SU-DHL-6 (cell line): ENCODE results near the gene HYOU1.

Experiments
- H2AFZ ChIP-seq: fragments of 200-600 bp; sonication (generic); 2 replicates; pipeline ENCODE4 v1.6.1; 2014; ENCODE audit warnings: low read depth, mild to moderate bottlenecking, moderate library complexity, mixed read lengths, antibody characterized with exemption, low read length; ENCODE audit not compliant: severe bottlenecking
- H3F3A ChIP-seq: fragments of 200-600 bp; shearing (Covaris generic); 2 replicates; pipeline ENCODE4 v1.6.0; 2016; ENCODE audit warnings: antibody characterized with exemption, mild to moderate bottlenecking; ENCODE audit not compliant: insufficient read depth
- H3K27ac ChIP-seq: fragments of 200-600 bp; sonication (generic); 2 replicates; pipeline ENCODE4 v1.5.1; 2016; ENCODE audit warnings: low read depth, mild to moderate bottlenecking, low read length, moderate library complexity, mixed read lengths
- H3K27me3 ChIP-seq: fragments of 200-600 bp; sonication (generic), shearing (Covaris generic); 2 replicates; pipeline ENCODE4 v1.6.0; 2014; ENCODE audit warnings: mild to moderate bottlenecking, low read length
- H3K36me3 ChIP-seq: fragments of 200-600 bp; sonication (generic); 2 replicates; pipeline ENCODE4 v1.6.1; 2014; ENCODE audit warnings: mild to moderate bottlenecking, low read length, mixed read lengths
- H3K4me2 ChIP-seq: fragments of 300-600, 200-600 bp; shearing (Covaris generic), sonication (generic); 2 replicates; pipeline ENCODE4 v1.6.0; 2014; ENCODE audit warnings: low read length, low read depth, mild to moderate bottlenecking; ENCODE audit not compliant: poor library complexity, severe bottlenecking
- H3K4me3 ChIP-seq: fragments of 200-600 bp; sonication (generic); 2 replicates; pipeline ENCODE4 v1.5.1; 2014; ENCODE audit warnings: antibody characterized with exemption, low read length, mild to moderate bottlenecking, mixed read lengths; ENCODE audit not compliant: insufficient read depth, poor library complexity, severe bottlenecking
- H3K79me2 ChIP-seq: fragments of 200-600 bp; sonication (generic); 2 replicates; pipeline ENCODE4 v1.6.1; 2014; ENCODE audit warnings: mild to moderate bottlenecking, low read length, moderate library complexity; ENCODE audit not compliant: insufficient read depth
- H3K9ac ChIP-seq: fragments of 200-600 bp; sonication (generic); 2 replicates; pipeline ENCODE4 v1.7.0; 2014; ENCODE audit warnings: mild to moderate bottlenecking, low read length
- H3K9me2 ChIP-seq: fragments of 200-600 bp; sonication (generic); replicated peaks from 2 replicates; pipeline ENCODE4 v1.6.1; 2014; ENCODE audit warnings: low read length; ENCODE audit not compliant: insufficient read depth
- H3K9me3 ChIP-seq: fragments of 200-600 bp; sonication (generic); 2 replicates; pipeline ENCODE4 v1.6.1; 2014; ENCODE audit warnings: low read length, mixed read lengths; ENCODE audit not compliant: insufficient read depth
- H4K20me1 ChIP-seq: fragments of 200-600 bp; sonication (generic); 2 replicates; pipeline ENCODE4 v1.6.1; 2014; ENCODE audit warnings: low read depth, mild to moderate bottlenecking, antibody characterized with exemption, low read length, moderate library complexity, mixed read lengths
- EZH2phosphoT487 ChIP-seq: fragments of 200-600 bp; sonication (generic), shearing (Covaris generic); conservative IDR thresholded peaks from 2 replicates; pipeline ENCODE4 v1.6.1; 2018; ENCODE audit warnings: mild to moderate bottlenecking, antibody characterized with exemption, low read length, moderate library complexity, mixed read lengths
- TF ChIP-seq, protein P1 (sequence below): fragments of 200-600 bp; sonication (generic); IDR thresholded peaks from one replicate; pipeline ENCODE4 v1.5.1; 2017; ENCODE audit warnings: antibody characterized with exemption, mild to moderate bottlenecking, low read length, moderate library complexity; ENCODE audit not compliant: insufficient read depth, poor library complexity, severe bottlenecking

HYOU1 gene

DNA sequence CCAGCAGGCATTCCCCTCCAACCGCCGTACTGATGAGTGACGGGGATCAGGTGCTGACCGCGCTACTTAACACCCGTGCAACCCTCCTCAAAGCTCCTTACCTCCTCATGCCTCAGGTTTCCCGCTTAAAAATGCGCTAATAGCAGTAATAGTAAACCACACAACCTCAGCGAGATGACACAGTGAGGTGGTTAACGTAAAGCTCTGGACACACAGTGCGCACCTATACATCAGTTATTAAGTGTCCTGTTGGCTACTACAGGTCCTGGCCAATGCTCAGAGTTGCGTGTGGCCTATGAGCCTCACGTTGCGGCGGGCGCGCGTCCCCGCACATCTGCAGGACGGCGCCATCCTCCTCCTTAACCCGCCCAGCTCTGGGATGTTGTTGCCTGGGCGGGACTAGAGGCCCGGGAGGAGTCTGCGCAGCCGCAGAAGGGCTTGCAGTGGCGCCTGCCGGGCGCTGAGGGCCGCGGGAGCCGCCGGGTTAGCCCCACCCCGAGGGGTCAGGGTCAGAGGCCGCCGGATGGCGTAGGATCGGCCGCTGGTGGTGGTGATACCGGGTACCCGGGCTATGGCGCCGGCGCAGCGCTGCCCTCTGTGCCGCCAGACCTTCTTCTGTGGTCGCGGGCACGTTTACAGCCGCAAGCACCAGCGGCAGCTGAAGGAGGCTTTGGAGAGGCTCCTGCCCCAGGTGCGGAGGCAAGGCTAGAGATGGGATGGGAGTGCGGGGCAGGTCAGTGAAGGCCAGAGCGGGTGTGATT is 59.2 kb downstream of the HYOU1 start, which contains the start of gene CENATAC:
Gene CENATAC (plus strand): TSS at position 512 of the 761 bp plus-strand sequence. CDS start 60 bp downstream, at position 572.
- Histone ChIP-seq H4K20me1 (no peaks in the 10 kb centered on the region), H3F3A (no peaks in the 10 kb centered on the region), H3K79me2 (peaks cover 40% of the 10 kb centered on the region), H3K9me3 (no peaks in the 10 kb centered on the region), H3K4me2 (peak within 1 kb of the TSS; percentile 74), H2AFZ (peak within 1 kb of the TSS; percentile 70), H3K27ac (peak within 1 kb of the TSS; percentile 51), H3K9me2 (no peaks in the 10 kb centered on the region), H3K36me3 (no peaks in the 10 kb centered on the region), H3K27me3 (no peaks in the 10 kb centered on the region), H3K9ac (peak within 1 kb of the TSS; percentile 79), H3K4me3 (peak within 1 kb of the TSS; percentile 73)
- TF ChIP-seq EZH2phosphoT487 = no peak
- TF ChIP-seq, protein P1, sequence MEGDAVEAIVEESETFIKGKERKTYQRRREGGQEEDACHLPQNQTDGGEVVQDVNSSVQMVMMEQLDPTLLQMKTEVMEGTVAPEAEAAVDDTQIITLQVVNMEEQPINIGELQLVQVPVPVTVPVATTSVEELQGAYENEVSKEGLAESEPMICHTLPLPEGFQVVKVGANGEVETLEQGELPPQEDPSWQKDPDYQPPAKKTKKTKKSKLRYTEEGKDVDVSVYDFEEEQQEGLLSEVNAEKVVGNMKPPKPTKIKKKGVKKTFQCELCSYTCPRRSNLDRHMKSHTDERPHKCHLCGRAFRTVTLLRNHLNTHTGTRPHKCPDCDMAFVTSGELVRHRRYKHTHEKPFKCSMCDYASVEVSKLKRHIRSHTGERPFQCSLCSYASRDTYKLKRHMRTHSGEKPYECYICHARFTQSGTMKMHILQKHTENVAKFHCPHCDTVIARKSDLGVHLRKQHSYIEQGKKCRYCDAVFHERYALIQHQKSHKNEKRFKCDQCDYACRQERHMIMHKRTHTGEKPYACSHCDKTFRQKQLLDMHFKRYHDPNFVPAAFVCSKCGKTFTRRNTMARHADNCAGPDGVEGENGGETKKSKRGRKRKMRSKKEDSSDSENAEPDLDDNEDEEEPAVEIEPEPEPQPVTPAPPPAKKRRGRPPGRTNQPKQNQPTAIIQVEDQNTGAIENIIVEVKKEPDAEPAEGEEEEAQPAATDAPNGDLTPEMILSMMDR = no peak

DNA sequence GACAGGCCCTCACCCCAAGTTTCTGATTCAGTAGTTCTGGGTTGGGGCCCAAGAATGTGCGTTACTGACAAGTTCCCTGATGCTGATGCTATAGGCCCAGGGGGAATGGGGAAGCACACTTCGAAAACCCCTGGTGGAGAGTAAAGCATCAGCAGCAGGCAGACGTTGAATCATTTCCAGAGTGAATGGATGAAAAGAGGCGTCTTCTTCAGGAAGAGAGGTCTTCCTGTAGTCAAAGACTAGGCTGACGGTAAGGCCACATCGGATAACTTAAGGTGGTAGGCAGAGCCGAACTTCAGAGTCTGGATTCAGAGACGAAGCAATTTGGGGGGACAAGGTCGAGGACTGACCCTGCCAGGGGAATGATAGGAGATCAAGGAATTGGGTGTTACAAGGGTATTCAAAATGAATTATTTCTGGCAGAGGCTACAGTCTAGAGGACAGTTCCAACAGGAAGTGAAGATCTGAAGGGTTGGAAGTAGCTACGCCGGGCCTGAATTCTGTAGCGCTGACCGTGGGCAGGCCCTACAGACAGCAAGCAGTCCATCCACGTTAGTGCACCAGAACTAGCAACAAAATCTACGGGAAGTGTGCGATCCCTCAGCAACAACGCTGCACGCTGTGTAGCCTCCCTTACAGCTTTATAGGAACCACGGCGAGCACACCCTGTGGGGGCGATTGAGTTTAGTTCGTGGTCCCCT is 59.9 kb downstream of the HYOU1 start:
- peak overlapping the region; percentile 79 for H3K9ac ChIP-seq
- H3K27ac ChIP-seq = peak overlapping the region; percentile 51
- peaks cover 40% of the 10 kb centered on the region for H3K79me2 ChIP-seq
- H3K27me3 ChIP-seq = no peaks in the 10 kb centered on the region
- no peaks in the 10 kb centered on the region for H4K20me1 ChIP-seq
- H3K9me3 ChIP-seq = no peaks in the 10 kb centered on the region
- H3K4me2 ChIP-seq = peak overlapping the region; percentile 74
- TF ChIP-seq EZH2phosphoT487 = no peak
- no peaks in the 10 kb centered on the region for H3K9me2 ChIP-seq
- H3K36me3 ChIP-seq = no peaks in the 10 kb centered on the region
- H2AFZ ChIP-seq = peak overlapping the region; percentile 52
- H3F3A ChIP-seq = no peaks in the 10 kb centered on the region
- H3K4me3 ChIP-seq = peak overlapping the region; percentile 73
